ENCODE data around the gene TCOF1. TPM values are rescaled to one million over a fixed set of nuclear protein-coding genes. Genes with fewer than 3 reads are reported as not detected.

TCOF1 gene
- total RNA-seq, 1 experiment from 2014 or later = 33.7 TPM

GRCh38 chr5:150350524-150351344, 6.8 kb upstream of the TCOF1 start:
- DNase-seq (ENCODE audit: low read depth) = peak; percentile 86

GRCh38 chr5:150352244-150353031, 5.1 kb upstream of the TCOF1 start:
- DNase-seq (ENCODE audit: low read depth) = no peak

DNA sequence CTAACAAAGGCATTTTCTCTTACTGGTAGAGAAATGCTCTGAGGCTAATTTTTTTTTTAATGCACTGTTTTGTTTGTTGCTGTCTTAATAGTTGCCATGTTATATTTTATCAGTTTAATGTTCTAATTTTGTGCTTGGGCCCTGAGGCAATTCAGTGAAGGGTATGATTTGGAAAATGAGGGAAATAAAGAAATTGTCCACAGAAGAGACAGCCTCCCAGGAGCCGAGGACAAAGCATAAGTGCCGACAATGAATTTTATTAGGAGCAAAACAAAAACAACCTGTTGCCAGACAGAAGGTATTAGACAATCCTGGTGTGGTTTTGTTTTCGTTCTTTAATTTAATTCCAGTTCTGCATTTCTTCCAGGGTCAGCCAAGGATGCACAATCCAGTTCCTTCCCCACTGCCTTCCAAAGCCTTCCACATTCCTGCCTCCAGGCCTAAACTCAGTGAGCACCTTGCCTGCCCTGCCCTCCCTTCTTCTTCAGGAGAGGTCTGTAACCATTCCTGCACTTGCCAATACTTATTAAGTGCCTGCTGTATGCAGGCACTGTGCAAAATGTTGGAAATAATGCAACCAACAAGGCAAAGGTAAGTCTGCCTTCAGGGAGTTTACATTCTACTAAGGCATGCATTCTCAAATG, 4.3 kb upstream of the TCOF1 start:
- peak; percentile 76 for DNase-seq (ENCODE audit: low read depth)

DNA sequence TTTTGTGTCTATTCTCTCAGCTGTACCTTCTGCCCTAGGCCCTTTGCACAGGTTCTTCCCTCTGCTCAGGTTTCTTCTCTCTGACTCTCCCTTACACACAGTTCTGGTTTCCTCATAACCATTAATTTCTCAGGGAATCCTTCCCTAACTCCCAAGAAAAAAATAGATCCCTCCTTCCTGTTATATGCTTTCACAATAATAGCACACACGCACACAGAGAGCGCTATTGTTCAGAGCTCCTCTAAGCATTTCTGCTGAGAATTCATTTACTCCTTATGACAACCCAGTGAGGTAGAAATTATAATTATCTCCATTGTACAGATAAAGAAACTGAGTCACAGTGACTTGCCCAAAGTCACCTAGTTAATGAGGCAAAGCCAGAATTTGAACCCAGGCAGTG, 1.7 kb upstream of the TCOF1 start:
- DNase-seq (ENCODE audit: low read depth) = no peak

- DNase-seq (ENCODE audit: low read depth) = no peak
Measured at GRCh38 chr5:150356575-150357294, 762 bp upstream of the TCOF1 start.

GRCh38 chr5:150358261-150359095, 981 bp downstream of the TCOF1 start:
- peak; percentile 31 for DNase-seq (ENCODE audit: low read depth)

DNA sequence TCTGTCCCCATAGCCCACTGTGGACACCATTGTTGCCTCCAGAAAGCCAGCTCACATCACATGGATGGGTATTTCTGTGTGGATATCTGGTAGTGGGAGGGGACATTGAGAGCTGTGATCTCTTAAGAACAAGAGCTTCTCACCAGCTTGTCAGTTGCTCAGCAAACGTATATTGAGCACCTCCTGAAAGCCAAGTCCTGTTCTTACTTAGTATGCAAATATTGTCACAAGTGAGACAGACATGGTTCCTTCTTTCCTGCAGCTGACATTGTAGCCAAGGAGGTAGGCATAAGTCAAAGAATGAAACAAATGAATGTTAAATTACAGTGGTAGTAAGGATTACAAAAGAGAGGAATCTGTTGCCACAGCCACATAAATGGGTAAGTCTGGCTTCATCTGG, 3.8 kb downstream of the TCOF1 start:
- no peak for DNase-seq (ENCODE audit: low read depth)

GRCh38 chr5:150363185-150363584, 5.7 kb downstream of the TCOF1 start:
- DNase-seq (ENCODE audit: low read depth) = no peak

GRCh38 chr5:150364004-150364403, 6.5 kb downstream of the TCOF1 start:
- DNase-seq (ENCODE audit: low read depth) = no peak

GRCh38 chr5:150368526-150368925, 11.0 kb downstream of the TCOF1 start:
- DNase-seq (ENCODE audit: low read depth) = no peak

GRCh38 chr5:150372639-150373038, 15.1 kb downstream of the TCOF1 start:
- no peak for DNase-seq (ENCODE audit: low read depth)

- no peak for DNase-seq (ENCODE audit: low read depth)
Measured at GRCh38 chr5:150374651-150375050, 17.2 kb downstream of the TCOF1 start.

- DNase-seq (ENCODE audit: low read depth) = peak; percentile 83
Measured at GRCh38 chr5:150376799-150377771, 19.6 kb downstream of the TCOF1 start.

DNA sequence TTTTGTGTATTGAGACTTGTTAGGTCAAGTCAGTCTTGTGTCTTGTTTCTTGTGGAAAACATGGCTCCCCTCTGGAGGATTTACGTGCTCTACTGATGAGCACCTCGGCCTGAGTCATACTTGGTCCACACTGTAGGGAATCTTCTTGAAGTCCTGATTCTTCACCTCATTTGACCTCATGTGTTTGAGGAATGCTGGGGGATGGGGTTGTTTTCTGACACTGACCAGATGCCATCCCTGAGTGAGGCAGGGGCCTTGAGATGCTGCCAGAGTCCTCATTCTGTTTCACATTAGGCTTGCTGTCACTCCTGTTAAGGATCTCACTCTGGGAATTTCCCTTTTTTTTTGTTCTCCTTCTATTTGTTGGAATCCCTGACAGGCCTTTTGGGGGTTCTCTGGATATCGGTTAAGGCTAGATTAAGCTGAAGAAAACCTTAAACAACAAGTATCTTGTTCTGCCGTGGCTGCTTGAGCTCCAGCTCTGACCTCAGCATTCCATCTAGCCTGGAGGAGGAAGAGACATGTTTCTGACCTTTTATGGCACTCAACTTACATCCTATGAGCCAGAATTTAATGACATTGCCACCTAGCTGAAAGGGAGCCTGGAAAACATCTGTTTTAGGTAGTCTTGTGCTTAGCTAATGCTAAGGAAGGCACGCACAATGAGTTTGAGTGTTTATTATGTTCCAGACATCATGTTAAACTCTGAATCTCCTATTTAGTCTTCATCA, 20.6 kb downstream of the TCOF1 start:
- DNase-seq (ENCODE audit: low read depth) = peak; percentile 97

GRCh38 chr5:150384701-150385100, 27.2 kb downstream of the TCOF1 start:
- DNase-seq (ENCODE audit: low read depth) = no peak

GRCh38 chr5:150386024-150386855, 28.7 kb downstream of the TCOF1 start:
- no peak for DNase-seq (ENCODE audit: low read depth)

DNA sequence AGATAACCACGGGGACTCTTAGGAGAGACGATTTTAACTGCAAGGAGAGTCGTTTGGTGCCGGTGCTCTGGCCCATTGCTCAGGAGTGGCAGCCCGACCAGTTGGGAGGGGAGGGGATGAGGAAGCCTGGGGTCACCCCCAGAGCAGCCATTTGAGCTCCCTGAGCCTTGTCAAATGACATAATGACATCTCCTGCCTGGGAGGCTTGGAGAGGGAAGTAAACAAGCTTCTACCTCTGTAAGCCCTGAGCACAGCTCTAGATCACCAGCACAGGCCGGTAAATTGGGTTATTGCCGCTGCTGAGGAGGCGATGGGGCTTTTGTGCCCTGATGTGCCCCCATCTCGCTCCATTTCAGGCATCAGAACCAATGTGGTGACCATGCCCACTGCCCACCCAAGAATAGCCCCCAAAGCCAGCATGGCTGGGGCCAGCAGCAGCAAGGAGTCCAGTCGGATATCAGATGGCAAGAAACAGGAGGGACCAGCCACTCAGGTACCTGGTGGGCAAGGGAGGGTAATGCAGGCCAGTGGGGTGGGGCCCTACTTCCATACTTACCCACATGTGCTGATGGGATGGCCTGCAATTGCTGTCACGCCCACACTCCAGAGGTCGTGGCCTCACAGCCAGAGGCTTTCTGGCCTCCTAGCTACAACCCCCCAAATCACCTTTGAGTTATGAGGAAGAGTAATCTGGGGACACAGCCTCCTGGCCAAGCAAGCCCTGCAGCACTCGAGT, 32.2 kb downstream of the TCOF1 start:
- DNase-seq (ENCODE audit: low read depth) = no peak

Data from M059J (cell line).